Fibroblast of skin of right biceps (primary cell): ENCODE results near the gene CLEC16A.
A peak's percentile ranks its signal among the peaks of the same experiment; 100 is the strongest.
"Not testable (repeated sequence)": the region's sequence is repeated elsewhere in the genome, so short reads cannot be mapped to it uniquely, and the experiment has no call there.

ENCODE experiments used
- DNase-seq: peaks from one replicate; pipeline ENCODE4 v3.0.0-alpha.2; 2013

CLEC16A gene

DNA sequence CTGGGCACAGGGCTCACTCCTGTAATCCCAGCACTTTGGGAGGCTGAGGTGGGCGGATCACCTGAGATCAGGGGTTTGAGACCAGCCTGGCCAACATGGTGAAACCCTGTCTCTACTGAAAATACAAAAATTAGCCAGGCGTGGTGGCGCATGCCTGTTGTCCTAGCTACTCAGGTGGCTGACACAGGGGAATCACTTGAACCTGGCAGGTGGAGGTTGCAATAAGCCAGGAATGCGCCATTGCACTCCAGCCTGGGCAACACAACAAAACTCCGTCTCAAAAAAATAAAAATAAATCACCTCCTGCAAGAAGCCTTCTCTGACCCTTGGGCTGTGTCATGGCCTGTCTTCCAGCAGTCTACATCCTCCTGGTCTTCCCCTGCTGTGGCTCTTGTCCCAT lies 158.9 kb downstream of the CLEC16A start:
- not testable (repeated sequence) for DNase-seq

DNA sequence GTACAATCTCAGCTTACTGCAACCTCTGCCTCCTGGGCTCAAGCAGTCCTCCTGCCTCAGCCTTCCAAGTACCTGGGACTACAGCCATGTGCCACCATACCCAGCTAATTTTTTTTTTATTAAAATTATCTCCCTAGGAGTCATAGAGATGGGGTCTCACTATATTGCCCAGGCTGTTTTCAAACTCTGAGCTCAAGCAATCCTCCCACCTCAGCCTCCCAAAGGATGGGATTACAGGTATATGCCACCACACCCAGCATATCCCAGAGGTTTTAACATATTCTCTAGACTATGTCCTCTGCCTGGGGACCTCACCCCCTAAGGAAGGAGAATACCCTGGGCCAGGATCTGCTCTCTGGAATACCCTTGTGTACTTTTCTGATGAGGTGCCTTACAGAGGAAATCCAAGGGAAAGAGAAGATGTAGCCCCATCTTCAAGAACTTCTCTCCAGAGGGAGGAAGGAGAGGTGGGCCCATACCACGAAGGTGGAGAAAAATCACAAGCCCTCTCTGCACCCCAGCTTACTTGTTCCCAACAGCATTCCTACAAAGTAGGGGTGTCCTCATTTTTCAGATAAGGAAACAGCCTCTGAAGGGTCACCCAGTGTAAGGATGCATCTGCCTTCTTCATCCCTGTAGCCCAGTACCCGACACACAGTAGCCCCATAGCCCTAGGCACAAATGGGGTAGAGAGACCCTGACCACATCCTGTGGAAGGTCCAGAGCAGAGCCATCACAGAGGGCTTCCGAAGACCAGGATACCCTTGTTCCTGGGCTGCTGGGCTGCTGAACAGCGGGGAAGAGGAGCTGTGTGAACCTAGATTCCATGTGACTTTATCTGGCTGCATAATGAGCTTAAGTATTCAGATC lies 160.0 kb downstream of the CLEC16A start:
- DNase-seq = no peak

DNA sequence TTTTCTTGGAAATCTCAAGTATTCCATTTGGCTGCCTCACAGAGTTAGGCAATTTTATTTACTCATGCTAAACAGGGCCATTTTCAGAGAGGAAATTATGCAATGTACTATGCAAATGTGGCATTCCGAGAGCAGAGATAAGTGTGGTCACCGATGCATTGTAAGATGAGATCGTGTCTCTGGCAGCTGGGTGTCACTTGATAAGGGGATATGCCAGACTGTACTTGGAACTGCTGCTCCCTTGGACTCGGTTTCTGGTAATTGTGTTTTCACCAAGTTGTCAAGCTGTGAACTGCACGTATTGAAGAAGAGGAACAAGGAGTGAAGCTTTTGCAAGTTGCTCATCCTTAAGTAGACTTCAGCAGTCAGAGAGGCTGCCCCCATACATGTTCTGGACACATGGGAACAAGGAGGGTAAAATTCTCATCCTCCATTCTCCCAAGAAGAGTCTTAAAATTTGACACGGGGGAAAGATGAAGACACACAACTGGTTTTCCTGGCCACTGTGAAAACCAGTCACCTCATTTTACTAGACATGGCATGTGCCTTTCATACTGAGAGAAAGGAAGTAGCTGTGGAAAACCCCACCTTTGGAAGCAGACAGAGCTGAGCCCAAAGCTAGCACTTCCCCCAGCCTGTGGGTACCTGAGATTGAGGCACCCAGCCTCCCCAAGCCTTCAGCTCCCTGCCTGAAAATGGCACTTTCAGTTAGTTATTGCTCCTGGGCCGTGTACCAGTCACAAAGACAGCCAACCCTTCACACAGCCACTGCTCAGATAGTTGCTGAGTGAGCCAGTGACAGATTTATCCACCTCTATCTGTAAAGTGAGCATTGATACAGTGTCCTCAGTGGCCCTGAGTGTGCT lies 160.9 kb downstream of the CLEC16A start:
- DNase-seq = peak; percentile 94

DNA sequence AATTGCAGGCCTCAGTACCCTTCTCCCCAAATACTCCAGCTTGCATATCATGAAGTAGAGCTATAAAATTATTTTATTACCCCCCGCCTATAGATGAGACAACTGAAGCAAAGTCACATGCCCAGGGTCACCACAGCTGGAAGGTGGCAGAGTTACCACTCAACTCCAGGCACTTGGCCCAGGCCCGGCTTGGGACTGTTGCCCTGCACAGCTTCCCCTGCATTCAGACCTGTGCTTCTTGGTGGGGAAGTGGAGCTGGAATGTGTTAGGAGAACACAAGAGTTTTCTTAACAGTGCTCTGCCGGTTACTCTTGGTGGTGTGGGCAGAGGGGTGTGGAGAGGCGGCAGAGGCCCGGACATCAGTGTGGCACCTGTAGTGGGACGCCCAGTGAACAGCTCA lies 162.4 kb downstream of the CLEC16A start:
- no peak for DNase-seq

DNA sequence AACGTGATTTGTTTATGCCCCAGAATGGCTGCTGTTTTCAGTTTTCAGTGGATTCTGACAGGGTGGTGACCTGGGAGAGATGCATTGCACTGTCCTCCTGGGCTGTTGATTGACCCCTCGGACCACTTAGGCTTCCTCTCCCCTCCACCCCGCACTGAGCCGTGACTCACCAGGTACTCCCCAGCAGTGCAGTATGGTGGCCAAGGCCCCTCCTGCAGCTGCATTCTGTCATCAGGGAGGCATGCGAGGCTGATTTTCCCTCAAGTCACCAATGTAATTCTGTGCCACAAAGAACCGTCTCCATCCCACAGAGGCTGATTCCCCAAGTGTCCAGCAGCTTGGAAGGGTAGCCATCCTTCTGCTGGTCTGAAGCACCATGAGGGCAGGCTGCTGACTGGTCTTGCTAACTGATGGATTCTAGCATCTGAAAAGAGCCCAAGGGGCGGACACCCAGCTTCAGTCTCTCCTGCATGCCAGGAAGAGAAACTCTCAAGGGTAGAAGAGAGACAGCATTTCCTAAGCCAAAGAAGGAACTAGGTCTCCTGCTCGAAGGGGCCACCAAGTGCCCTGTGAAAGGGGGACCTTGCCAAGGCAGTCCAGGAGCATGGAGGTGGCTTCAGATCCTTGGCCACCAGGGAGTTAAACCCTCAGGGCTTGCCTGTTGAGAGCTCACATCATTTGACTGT lies 163.6 kb downstream of the CLEC16A start:
- peak; percentile 77 for DNase-seq

DNA sequence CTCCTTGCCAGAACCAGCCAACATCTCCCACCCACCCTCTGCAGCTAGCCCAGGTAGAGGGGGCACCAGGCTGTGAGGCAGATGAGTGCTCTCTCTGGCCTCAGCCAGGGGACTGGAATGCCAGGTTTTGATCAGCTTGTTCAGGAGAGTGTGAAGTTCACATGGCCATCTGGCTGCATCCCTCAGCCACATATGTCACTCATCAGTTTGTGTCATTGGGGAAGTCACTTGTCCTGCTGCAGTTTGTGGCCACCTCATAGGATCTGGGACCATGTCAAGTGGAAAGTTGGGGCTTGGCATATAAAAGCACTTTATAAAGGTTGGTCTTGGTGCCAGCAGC lies 164.1 kb downstream of the CLEC16A start:
- DNase-seq = no peak

DNA sequence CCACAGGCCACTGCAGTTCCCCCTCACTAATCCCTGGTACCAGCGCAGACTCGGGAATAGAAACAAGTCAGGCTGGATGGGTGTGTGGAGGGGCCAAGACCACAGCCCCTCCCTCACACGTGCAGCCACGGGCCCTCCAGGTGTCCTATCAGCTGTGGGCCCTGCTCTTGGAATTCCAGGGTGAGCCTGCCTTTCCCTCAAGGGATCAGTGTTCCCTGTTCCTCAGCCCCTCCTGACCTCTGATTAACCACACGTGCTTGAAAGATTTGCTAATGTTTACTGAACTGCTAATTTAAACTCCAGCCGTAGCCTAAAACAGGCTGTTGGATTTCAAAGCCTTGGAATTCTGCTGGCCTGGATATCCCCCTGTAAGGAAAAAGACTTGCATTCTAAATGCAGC lies 165.2 kb downstream of the CLEC16A start:
- peak; percentile 34 for DNase-seq

DNA sequence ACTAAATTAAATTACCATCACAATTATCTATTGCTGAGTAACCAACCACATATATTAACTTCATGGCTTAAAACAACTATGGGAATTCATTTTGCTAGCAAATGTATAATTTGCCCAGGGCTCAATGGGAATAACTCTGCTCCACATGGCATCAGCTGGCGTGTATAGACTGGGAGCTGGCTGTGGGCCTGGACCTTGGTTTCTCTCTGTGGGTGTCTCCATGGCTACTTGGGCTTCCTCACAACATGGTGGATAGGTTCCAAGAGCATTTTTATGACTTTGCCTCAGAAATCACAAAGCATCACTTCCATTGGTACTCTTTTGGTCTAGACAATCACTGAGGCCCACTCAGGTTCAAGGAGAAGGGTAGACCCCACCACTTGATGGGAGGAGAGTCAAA lies 166.8 kb downstream of the CLEC16A start:
- DNase-seq = no peak

DNA sequence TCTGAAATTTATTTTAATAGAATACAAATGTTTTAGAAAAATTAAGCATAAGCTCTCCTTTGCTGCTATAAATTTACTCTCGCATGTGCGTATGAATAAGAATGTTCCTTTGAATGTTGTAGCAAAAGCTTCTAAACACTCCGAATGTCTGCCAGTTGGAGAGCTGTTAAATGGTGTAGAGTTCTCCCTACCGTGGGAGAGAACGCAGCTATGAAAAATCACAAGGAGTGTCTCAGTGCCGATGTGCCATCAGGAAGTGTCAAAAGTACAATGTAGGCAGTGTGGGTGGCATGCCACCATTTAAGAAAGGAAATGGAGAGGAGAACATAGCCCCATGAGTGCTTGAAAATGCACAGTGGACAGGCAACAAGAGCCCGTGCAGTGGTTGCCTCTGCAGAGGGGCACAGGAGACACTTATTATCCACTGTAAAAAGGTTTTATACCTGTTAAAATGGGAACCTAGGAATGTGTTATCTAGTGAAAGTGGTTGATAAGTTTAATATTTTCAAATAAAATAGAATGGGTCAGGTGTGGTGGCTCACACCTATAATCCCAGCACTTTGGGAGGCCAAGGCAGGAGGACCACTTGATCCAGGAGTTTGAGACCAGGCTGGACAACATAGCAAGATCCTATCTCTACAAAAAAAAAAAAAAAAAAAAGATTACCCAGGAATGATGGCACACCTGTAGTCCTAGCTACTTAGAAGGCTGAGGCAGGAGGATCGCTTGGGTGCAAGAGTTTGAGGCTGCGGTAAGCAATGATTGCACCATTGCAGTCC lies 167.7 kb downstream of the CLEC16A start:
- DNase-seq = no peak

DNA sequence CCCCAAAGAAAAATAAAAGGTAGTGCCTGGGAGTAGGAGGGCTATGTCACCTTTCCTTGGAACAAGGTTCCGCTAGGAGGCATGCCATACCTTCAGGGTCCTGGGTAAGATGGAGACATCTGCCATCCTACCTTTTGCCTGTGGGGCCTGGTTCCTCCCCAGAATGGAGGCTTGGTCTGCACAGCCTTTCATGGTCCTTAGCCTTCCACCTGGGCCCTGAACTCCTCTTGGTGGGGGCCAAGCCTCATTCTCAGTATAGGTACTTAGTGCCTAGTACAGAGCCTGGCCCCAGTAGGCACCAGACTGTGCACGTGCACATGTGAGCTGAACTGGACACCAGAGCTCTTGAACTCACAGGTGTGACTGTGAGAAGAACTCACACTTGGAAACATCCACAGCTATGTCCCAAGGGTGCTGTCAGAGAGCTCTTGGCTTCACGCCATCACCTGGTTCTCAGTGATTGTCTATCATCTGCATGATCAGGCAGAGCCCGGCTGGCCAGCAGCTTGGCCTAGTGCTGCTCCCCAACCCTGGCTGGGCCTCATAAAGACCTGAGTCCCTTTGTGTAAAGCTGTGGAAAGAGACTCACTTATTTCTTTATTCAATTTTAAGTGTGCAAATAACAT lies 168.5 kb downstream of the CLEC16A start:
- no peak for DNase-seq

DNA sequence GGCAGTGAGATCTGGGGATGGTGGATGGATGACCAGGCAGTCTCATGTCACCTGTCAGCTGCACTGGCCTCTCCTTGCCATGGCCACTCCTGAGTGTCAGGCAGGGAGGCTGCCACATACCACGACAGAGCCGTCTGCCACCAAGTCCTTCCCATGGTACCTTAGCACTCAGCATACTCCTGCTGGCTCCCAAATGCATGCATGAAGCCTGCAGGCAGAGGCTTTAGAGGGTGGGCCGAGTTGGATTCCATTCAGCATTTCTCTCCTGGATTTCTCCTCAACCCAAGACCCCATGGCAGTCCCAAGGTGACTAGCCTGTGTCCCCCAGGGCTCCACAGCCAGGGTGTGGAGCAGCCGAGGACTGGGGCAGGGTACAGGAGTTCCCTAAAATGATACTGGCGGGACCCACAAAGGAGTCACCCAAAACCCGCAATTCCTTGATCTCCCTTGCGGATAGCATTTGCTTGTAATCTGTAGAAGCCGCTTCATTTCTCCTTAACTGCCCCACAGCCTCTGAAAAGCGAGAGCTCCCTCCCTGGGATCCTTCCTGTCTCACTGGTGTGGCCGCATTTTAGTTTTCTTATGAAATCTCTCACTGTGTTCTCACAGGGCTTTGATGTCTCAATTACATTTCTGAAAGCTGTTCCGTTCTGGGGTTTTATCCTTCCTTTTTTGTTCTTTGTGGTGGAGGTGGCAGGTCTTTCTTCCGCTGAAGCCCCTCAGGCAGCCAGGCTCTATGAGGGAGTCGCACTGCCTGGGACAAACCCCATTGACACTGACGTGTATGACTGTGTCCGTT lies 170.2 kb downstream of the CLEC16A start:
- no peak for DNase-seq

DNA sequence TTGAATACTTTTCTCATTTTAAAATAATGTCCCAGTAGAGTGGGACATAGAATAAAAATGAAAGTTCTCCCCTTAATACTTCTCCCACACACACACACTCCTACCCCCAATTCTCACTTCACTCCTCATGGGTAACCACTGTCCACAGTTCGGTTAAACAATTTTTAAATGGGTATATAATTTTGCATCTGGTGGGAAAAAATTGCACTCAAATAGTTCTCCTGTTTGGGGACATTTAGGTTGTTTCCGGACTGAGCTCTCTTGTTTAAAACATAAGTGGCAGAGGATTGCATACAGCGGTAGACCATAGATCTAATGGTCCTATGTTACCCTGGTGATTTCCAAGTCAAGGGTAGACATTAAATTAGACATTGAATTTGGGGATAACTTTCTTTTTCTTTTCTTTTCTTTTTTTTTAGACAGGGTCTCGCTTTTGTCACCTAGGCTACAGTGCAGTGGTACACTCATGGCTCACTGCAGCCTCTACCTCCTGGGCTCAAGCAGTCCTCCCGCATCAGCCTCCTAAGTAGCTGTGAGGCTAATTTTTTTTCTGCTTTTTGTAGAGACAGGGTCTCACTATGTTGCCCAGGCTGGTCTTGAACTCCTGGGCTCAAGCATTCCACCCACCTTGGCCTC lies 173.3 kb downstream of the CLEC16A start:
- no peak for DNase-seq

DNA sequence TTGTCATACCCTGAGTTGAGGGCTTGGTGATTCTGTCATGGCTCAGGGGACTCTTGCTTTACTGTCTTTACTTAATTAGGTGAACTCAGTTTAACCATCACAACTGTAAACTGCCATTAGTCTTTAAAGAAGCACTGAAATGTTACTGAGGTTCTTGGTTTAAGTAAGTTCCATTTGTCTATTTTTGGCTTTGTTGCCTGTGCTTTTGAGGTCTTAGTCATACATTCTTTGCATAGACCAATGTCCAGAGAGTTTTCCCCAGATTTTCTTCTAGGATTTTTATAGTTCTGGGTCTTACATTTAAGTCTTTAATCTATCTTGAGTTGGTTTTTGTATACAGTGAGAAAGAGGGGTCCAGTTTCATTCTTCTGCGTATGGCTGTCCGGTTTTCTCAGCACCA lies 174.1 kb downstream of the CLEC16A start:
- DNase-seq = peak; percentile 62

DNA sequence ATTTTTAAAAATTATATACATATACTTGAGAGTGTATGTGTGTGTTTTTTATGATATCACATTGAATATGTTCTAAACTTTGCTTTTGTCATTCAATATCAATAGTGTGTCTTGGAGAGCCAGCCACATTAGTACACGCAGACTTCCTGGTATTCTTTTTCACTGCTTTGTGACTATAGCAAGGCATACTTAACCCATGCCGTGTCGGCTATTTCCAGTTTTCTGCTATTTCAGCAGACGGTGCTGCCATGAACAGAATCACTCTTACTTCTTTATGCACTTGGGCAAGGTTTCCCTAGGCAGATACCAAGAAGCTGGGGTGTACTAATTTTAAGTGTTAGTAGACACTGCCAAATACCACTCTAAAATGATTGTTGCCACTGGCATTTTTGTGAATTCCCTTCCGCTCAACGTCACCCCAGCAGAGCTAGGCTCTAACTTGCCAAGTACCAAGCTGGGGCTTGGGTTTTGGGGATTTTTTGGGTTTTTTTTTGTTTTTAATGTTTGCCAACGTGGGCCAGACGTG lies 176.8 kb downstream of the CLEC16A start:
- no peak for DNase-seq

DNA sequence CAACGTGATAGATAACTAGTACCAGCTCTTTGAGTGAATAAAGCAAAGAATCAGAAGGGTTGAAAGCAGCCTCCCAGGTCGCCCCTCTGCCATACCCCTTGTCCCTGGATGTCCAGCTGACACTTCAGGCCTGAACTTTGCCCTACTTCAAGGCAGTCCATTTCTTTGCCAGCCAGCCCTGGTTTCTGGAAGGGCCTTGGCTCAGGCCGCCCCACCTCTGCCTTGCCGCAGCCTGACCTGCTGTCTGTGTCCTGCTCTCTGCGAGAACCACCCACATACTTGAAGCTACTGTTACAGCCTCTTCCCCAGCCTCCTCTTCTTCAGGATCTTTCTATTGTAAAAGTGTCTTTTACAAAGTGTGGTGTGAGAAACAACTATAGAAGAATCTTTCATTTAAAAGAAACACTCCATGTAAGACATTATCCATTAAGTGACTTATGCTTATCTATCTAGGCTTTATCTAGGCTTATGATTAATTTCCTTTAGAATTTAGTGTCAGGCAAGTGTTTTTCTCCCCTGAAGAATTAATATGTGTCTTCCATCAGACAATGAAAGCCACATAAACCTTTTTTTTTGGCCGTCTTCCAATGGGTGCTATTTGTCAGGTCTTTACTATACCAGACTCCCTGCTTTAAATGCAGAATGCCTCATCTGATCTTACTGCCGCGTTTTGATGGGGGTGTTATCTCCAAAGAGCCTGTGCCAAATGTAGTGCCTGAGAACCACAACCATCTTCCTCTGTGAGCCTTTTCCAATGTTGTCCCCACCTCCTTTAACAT lies 177.7 kb downstream of the CLEC16A start:
- peak; percentile 26 for DNase-seq

DNA sequence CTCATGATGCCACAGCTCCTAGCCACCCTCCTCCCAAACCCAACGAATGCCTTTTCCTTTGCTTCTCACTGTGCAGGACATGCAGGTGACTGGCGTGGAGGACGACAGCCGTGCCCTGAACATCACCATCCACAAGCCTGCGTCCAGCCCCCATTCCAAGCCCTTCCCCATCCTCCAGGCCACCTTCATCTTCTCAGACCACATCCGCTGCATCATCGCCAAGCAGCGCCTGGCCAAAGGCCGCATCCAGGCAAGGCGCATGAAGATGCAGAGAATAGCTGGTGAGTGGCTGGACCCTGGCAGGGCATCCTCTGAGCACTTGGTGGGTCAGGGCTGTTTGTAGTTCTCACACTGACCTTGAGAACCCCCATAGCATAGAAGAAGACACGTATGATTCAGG lies 179.3 kb downstream of the CLEC16A start:
- no peak for DNase-seq

DNA sequence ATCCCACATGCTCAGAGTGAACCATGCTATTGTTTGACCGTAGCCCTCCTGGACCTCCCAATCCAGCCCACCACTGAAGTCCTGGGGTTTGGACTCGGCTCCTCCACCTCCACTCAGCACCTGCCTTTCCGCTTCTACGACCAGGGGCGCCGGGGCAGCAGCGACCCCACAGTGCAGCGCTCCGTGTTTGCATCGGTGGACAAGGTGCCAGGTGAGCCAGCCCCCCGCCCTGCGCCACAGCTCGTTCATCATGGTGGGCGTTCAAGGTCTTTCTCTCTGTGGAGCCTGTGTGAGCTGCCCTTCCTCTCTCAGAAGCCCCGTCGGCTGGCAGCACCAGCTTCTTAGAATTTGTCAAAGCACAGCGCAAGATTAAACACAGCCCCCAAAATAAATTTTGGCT lies 181.6 kb downstream of the CLEC16A start:
- no peak for DNase-seq

DNA sequence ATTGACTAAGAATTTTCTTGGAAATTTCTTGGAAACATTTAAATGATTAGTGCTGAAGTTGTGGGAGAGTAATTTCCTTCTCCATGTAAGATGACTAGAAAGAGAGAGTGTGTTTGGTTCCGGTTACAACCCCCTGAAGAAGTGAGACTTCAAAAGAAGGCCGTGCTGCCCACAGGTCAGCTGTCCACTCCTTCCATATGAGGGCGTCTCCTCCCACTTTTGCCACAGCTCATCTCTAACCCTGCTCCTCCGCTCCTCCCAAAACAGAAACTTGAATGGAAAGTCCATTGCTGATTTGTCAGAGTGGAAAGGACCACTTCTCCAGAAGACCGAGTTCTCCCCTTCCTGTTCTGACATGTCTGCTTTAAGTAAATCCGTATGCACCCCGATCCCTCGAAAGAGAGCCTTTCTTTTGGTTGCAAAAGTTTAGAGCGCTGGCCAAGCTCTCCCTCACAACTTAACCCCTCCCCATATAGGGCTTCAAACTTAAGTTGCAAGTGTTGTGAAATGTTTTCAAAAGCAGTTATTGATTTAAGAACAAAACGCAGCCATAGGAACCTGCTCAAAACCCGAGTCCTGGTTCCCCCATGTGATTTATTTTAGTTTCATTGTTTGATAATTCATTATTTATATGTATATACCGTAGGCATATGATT lies 182.2 kb downstream of the CLEC16A start:
- no peak for DNase-seq

DNA sequence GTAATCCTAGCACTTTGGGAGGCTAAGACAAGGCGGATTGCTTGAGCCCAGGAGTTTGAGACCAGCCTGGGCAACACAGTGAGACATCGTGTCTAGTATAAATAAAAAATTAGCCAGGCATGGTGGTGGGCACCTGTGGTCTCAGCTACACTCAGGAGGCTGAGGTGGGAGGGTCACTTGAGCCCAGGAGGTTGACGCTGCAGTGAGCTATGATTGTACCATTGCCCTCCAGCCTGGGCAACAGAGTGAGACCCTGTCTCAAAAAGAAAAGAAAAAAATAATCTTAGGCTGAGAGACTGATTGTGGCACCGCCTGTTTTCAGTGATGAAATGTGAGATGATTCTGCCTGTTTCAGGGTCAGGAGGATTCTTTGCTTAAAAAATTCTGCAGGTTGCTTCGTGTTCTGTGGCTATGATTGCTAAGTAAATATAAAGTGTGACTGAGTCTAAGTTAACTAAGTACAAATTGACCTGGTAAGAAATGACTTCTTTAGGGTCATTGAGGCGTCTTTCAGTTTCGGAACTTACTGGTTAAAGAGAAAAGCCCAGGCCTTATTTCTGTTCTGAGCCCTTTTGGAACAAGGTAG lies 183.3 kb downstream of the CLEC16A start:
- DNase-seq = no peak
